GM23338 (cell line): ENCODE data around the gene LRRC27. TPM values are rescaled to one million over a fixed set of nuclear protein-coding genes. Genes with fewer than 3 reads are reported as not detected.

Experiments
- ATAC-seq: fragments of 200-7000 bp; cut with Tn5 transposase; 3 replicates; pipeline ENCODE4 v1.9.1; 2020
- DNase-seq: peaks from one replicate; pipeline ENCODE4 v3.0.0-alpha.2; 2015; ENCODE audit warnings: low spot score
- H2AFZ ChIP-seq: fragments of 200-600 bp; sonication (generic); 2 replicates; pipeline ENCODE4 v1.8.0; 2016; ENCODE audit warnings: antibody characterized with exemption, mild to moderate bottlenecking, moderate library complexity
- H3F3A ChIP-seq: fragments of 200-600 bp; sonication (generic); replicated peaks from 2 replicates; pipeline ENCODE4 v1.8.0; 2017; ENCODE audit warnings: antibody characterized with exemption, mixed run types, low read depth
- H3K27ac ChIP-seq: fragments of 200-600 bp; sonication (generic); 2 replicates; pipeline ENCODE4 v1.6.1; 2016; ENCODE audit warnings: low read depth
- H3K27me3 ChIP-seq: fragments of 200-600 bp; sonication (generic); 2 replicates; pipeline ENCODE4 v1.8.0; 2016; ENCODE audit warnings: mild to moderate bottlenecking, mixed run types, moderate library complexity; ENCODE audit not compliant: insufficient read depth
- H3K36me3 ChIP-seq: fragments of 200-600 bp; sonication (generic); 2 replicates; pipeline ENCODE4 v1.8.0; 2016; ENCODE audit warnings: mild to moderate bottlenecking; ENCODE audit not compliant: insufficient read depth
- H3K4me1 ChIP-seq: fragments of 200-600 bp; sonication (generic); 2 replicates; pipeline ENCODE4 v1.8.0; 2016; ENCODE audit warnings: mild to moderate bottlenecking, moderate library complexity; ENCODE audit not compliant: insufficient read depth
- H3K4me2 ChIP-seq: fragments of 200-600 bp; sonication (generic); 2 replicates; pipeline ENCODE4 v1.7.1; 2017; ENCODE audit warnings: mixed run types
- H3K4me3 ChIP-seq: fragments of 200-600 bp; sonication (generic); 2 replicates; pipeline ENCODE4 v1.6.1; 2016; ENCODE audit warnings: mixed run types
- H3K79me2 ChIP-seq: fragments of 200-600 bp; sonication (generic); replicated peaks from 2 replicates; pipeline ENCODE4 v1.8.0; 2017; ENCODE audit warnings: mild to moderate bottlenecking; ENCODE audit not compliant: insufficient read depth
- H3K9me2 ChIP-seq: fragments of 200-600 bp; sonication (generic); 2 replicates; pipeline ENCODE4 v1.8.0; 2017; ENCODE audit not compliant: insufficient read depth
- H4K20me1 ChIP-seq: fragments of 200-600 bp; sonication (generic); replicated peaks from 2 replicates; pipeline ENCODE4 v1.8.0; 2017; ENCODE audit warnings: mild to moderate bottlenecking; ENCODE audit not compliant: insufficient read depth
- H3K27ac Mint-ChIP-seq: 2 replicates; pipeline ENCODE4 v1.8.0; 2020; ENCODE audit warnings: inconsistent platforms, mild to moderate bottlenecking, moderate library complexity, mixed read lengths
- H3K27me3 Mint-ChIP-seq: 3 replicates; pipeline ENCODE4 v1.8.0; 2022; ENCODE audit warnings: low read depth, mild to moderate bottlenecking, moderate library complexity, mixed read lengths, inconsistent platforms; ENCODE audit not compliant: insufficient read depth, poor library complexity
- H3K36me3 Mint-ChIP-seq: 3 replicates; pipeline ENCODE4 v1.8.0; 2021; ENCODE audit warnings: low read depth, mild to moderate bottlenecking, inconsistent platforms, moderate library complexity, mixed read lengths
- H3K4me1 Mint-ChIP-seq: 3 replicates; pipeline ENCODE4 v1.8.0; 2020; ENCODE audit warnings: mild to moderate bottlenecking, inconsistent platforms, mixed read lengths
- H3K4me3 Mint-ChIP-seq: 3 replicates; pipeline ENCODE4 v1.8.0; 2021; ENCODE audit warnings: moderate library complexity, mild to moderate bottlenecking, inconsistent platforms, mixed read lengths
- H3K9me3 Mint-ChIP-seq: 3 replicates; pipeline ENCODE4 v1.8.0; 2020; ENCODE audit warnings: moderate library complexity, mild to moderate bottlenecking, inconsistent platforms, mixed read lengths
- CREB1 ChIP-seq: fragments of 250-450 bp; sonication (Bioruptor Pico); IDR thresholded peaks from 2 replicates; pipeline ENCODE4 v1.5.0; 2020; ENCODE audit warnings: low read depth, mild to moderate bottlenecking, moderate library complexity
- EZH2 ChIP-seq: fragments of 200-600 bp; sonication (generic); IDR thresholded peaks from one replicate; pipeline ENCODE4 v1.8.0; 2017; ENCODE audit warnings: antibody characterized with exemption, mild to moderate bottlenecking, low read depth; ENCODE audit not compliant: unreplicated experiment
- EZH2phosphoT487 ChIP-seq: fragments of 200-600 bp; sonication (generic); IDR thresholded peaks from one replicate; pipeline ENCODE4 v1.8.1; 2018; ENCODE audit warnings: antibody characterized with exemption; ENCODE audit not compliant: unreplicated experiment
- JUNB ChIP-seq: IDR thresholded peaks from one replicate; pipeline ENCODE4 v1.6.1; 2016; ENCODE audit warnings: antibody characterized with exemption; ENCODE audit not compliant: unreplicated experiment
- NANOG ChIP-seq: IDR thresholded peaks from 2 replicates; pipeline ENCODE4 v1.6.1; 2016; ENCODE audit warnings: antibody characterized with exemption, borderline replicate concordance
- POLR2AphosphoS5 ChIP-seq: IDR thresholded peaks from 2 replicates; pipeline ENCODE4 v1.6.1; 2016; ENCODE audit warnings: antibody characterized with exemption, low read depth
- STAT1 ChIP-seq: IDR thresholded peaks from one replicate; pipeline ENCODE4 v1.6.1; 2016; ENCODE audit warnings: antibody characterized with exemption; ENCODE audit not compliant: unreplicated experiment
- ZNF114 ChIP-seq: fragments of 250-450 bp; sonication (Bioruptor Pico); IDR thresholded peaks from 2 replicates; pipeline ENCODE4 v1.5.0; 2020; ENCODE audit warnings: mild to moderate bottlenecking, moderate library complexity
- ZNF331 ChIP-seq: fragments of 250-450 bp; sonication (Bioruptor Pico); IDR thresholded peaks from 2 replicates; pipeline ENCODE4 v1.5.0; 2020; ENCODE audit warnings: low read depth, mild to moderate bottlenecking, moderate library complexity
- polyA plus RNA-seq: library from polyadenylated mRNA; unstranded; fragments of >200 nt; fragmentation: Nextera tagmentation; extraction: Ambion mirVana; gene quantifications from 2 replicates; pipeline ENCODE4 v1.2.1, GENCODE V29; 2016
- total RNA-seq: library from RNA; depleted of rRNA; stranded (reverse); fragments of >200 nt; shearing (Covaris generic); gene quantifications from 2 replicates; pipeline ENCODE4 v1.2.3, GENCODE V29; 2014
- TF ChIP-seq, protein P1 (sequence below): IDR thresholded peaks from one replicate; pipeline ENCODE4 v1.6.1; 2018; ENCODE audit warnings: antibody characterized with exemption; ENCODE audit not compliant: unreplicated experiment
- TF ChIP-seq, protein P2 (sequence below): IDR thresholded peaks from 2 replicates; pipeline ENCODE4 v1.6.1; 2016; ENCODE audit warnings: antibody characterized with exemption
- TF ChIP-seq, protein P3 (sequence below), 2 experiments: fragments of 200-600 bp in 1 of 2; sonication (generic) in 1 of 2; conservative IDR thresholded peaks; 2 replicates each; pipeline versions ENCODE4 v1.5.1 to v1.6.1; 2016 to 2017; ENCODE audit warnings: antibody characterized with exemption in 2 of 2, low read depth in 2 of 2, mild to moderate bottlenecking in 2 of 2, moderate library complexity in 1 of 2
- TF ChIP-seq, protein P4 (sequence below): fragments of 250-450 bp; sonication (Bioruptor Pico); IDR thresholded peaks from 2 replicates; pipeline ENCODE4 v1.5.0; 2020; ENCODE audit warnings: mild to moderate bottlenecking, moderate library complexity

LRRC27 gene
- total and polyA plus RNA-seq, 2 experiments from 2014 or later: 2.9 to 3.5 TPM

DNA sequence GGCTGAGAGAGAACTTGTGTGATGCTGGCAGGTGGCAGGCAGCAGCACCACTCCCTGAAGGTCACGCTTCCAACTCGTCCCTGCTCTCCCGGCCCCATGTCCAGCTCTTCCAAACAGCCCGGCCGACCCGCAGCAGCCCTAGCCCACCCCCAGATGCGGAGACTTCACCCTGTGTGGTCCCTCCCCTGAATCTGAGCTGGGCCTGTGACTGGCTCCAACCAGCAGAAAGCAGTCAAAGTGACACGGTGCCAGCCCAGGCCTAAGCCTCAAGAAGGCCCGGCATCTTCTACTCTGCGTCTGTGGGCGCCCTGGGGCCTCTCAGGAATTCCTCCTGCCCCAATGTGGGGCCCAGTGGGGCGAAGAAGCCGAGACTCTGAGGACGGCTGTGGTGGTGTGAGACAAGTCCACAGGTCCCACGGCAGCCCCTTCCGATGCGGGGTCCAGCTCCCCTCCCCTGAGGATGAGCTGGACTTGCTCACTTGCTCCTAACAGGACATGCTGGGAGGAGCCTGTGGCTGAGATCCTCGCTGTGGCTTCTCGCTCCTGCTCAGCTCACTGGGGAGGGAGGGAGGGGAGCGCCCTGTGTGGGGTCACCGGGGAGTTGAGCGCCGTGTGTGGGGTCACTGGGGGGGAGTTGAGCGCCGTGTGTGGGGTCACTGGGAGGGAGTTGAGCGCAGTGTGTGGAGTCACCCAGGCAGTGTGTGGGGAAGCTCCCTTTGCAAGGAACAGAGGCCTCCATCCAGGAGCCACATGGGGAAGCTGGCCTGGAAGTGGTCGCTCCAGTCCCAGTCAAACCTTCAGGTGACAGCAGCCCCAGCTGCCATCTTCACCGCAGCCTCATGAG, 33.7 kb upstream of the LRRC27 start:
- Histone ChIP-seq H3K4me1 (no peaks in the 10 kb centered on the region), H3K27ac (no peak overlapping the region), H3K27me3 (no peaks in the 10 kb centered on the region), H3K36me3 (no peaks in the 10 kb centered on the region), H4K20me1 (no peaks in the 10 kb centered on the region), H2AFZ (no peak overlapping the region), H3K79me2 (no peaks in the 10 kb centered on the region), H3K9me2 (no peaks in the 10 kb centered on the region), H3F3A (no peaks in the 10 kb centered on the region), H3K4me2 (no peak overlapping the region), H3K4me3 (no peak overlapping the region)
- no peak for TF ChIP-seq EZH2
- no peak for TF ChIP-seq ZNF114 (CRISPR knock-in tag)
- TF ChIP-seq, protein P1, sequence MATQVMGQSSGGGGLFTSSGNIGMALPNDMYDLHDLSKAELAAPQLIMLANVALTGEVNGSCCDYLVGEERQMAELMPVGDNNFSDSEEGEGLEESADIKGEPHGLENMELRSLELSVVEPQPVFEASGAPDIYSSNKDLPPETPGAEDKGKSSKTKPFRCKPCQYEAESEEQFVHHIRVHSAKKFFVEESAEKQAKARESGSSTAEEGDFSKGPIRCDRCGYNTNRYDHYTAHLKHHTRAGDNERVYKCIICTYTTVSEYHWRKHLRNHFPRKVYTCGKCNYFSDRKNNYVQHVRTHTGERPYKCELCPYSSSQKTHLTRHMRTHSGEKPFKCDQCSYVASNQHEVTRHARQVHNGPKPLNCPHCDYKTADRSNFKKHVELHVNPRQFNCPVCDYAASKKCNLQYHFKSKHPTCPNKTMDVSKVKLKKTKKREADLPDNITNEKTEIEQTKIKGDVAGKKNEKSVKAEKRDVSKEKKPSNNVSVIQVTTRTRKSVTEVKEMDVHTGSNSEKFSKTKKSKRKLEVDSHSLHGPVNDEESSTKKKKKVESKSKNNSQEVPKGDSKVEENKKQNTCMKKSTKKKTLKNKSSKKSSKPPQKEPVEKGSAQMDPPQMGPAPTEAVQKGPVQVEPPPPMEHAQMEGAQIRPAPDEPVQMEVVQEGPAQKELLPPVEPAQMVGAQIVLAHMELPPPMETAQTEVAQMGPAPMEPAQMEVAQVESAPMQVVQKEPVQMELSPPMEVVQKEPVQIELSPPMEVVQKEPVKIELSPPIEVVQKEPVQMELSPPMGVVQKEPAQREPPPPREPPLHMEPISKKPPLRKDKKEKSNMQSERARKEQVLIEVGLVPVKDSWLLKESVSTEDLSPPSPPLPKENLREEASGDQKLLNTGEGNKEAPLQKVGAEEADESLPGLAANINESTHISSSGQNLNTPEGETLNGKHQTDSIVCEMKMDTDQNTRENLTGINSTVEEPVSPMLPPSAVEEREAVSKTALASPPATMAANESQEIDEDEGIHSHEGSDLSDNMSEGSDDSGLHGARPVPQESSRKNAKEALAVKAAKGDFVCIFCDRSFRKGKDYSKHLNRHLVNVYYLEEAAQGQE: no peak
- no peak for TF ChIP-seq EZH2phosphoT487
- no peak for TF ChIP-seq JUNB
- TF ChIP-seq, protein P2, sequence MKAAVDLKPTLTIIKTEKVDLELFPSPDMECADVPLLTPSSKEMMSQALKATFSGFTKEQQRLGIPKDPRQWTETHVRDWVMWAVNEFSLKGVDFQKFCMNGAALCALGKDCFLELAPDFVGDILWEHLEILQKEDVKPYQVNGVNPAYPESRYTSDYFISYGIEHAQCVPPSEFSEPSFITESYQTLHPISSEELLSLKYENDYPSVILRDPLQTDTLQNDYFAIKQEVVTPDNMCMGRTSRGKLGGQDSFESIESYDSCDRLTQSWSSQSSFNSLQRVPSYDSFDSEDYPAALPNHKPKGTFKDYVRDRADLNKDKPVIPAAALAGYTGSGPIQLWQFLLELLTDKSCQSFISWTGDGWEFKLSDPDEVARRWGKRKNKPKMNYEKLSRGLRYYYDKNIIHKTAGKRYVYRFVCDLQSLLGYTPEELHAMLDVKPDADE: no peak
- no peak for TF ChIP-seq NANOG
- TF ChIP-seq, protein P3, sequence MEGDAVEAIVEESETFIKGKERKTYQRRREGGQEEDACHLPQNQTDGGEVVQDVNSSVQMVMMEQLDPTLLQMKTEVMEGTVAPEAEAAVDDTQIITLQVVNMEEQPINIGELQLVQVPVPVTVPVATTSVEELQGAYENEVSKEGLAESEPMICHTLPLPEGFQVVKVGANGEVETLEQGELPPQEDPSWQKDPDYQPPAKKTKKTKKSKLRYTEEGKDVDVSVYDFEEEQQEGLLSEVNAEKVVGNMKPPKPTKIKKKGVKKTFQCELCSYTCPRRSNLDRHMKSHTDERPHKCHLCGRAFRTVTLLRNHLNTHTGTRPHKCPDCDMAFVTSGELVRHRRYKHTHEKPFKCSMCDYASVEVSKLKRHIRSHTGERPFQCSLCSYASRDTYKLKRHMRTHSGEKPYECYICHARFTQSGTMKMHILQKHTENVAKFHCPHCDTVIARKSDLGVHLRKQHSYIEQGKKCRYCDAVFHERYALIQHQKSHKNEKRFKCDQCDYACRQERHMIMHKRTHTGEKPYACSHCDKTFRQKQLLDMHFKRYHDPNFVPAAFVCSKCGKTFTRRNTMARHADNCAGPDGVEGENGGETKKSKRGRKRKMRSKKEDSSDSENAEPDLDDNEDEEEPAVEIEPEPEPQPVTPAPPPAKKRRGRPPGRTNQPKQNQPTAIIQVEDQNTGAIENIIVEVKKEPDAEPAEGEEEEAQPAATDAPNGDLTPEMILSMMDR (conservative IDR thresholded peaks at IDR 0.05; ENCODE audit: low read depth in 2 of 2): no peak
- TF ChIP-seq ZNF331 (CRISPR knock-in tag): no peak
- TF ChIP-seq, protein P4, sequence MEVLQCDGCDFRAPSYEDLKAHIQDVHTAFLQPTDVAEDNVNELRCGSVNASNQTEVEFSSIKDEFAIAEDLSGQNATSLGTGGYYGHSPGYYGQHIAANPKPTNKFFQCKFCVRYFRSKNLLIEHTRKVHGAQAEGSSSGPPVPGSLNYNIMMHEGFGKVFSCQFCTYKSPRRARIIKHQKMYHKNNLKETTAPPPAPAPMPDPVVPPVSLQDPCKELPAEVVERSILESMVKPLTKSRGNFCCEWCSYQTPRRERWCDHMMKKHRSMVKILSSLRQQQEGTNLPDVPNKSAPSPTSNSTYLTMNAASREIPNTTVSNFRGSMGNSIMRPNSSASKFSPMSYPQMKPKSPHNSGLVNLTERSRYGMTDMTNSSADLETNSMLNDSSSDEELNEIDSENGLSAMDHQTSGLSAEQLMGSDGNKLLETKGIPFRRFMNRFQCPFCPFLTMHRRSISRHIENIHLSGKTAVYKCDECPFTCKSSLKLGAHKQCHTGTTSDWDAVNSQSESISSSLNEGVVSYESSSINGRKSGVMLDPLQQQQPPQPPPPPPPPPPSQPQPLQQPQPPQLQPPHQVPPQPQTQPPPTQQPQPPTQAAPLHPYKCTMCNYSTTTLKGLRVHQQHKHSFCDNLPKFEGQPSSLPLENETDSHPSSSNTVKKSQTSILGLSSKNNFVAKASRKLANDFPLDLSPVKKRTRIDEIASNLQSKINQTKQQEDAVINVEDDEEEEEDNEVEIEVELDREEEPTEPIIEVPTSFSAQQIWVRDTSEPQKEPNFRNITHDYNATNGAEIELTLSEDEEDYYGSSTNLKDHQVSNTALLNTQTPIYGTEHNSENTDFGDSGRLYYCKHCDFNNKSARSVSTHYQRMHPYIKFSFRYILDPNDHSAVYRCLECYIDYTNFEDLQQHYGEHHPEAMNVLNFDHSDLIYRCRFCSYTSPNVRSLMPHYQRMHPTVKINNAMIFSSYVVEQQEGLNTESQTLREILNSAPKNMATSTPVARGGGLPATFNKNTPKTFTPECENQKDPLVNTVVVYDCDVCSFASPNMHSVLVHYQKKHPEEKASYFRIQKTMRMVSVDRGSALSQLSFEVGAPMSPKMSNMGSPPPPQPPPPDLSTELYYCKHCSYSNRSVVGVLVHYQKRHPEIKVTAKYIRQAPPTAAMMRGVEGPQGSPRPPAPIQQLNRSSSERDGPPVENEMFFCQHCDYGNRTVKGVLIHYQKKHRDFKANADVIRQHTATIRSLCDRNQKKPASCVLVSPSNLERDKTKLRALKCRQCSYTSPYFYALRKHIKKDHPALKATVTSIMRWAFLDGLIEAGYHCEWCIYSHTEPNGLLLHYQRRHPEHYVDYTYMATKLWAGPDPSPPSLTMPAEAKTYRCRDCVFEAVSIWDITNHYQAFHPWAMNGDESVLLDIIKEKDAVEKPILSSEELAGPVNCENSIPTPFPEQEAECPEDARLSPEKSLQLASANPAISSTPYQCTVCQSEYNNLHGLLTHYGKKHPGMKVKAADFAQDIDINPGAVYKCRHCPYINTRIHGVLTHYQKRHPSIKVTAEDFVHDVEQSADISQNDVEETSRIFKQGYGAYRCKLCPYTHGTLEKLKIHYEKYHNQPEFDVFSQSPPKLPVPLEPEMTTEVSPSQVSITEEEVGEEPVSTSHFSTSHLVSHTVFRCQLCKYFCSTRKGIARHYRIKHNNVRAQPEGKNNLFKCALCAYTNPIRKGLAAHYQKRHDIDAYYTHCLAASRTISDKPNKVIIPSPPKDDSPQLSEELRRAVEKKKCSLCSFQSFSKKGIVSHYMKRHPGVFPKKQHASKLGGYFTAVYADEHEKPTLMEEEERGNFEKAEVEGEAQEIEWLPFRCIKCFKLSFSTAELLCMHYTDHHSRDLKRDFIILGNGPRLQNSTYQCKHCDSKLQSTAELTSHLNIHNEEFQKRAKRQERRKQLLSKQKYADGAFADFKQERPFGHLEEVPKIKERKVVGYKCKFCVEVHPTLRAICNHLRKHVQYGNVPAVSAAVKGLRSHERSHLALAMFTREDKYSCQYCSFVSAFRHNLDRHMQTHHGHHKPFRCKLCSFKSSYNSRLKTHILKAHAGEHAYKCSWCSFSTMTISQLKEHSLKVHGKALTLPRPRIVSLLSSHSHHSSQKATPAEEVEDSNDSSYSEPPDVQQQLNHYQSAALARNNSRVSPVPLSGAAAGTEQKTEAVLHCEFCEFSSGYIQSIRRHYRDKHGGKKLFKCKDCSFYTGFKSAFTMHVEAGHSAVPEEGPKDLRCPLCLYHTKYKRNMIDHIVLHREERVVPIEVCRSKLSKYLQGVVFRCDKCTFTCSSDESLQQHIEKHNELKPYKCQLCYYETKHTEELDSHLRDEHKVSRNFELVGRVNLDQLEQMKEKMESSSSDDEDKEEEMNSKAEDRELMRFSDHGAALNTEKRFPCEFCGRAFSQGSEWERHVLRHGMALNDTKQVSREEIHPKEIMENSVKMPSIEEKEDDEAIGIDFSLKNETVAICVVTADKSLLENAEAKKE (CRISPR knock-in tag): no peak
- TF ChIP-seq POLR2AphosphoS5: no peak
- TF ChIP-seq STAT1: no peak
- TF ChIP-seq CREB1 (CRISPR knock-in tag): no peak
- no peak overlapping the region for H3K4me3 Mint-ChIP-seq
- no peaks in the 10 kb centered on the region; the same call in 2 of the 3 replicates for H3K9me3 Mint-ChIP-seq
- peaks cover 28% of the 10 kb centered on the region for H3K27me3 Mint-ChIP-seq
- DNase-seq (no peak), ATAC-seq (peak; percentile 10)
- H3K36me3 Mint-ChIP-seq: no peaks in the 10 kb centered on the region
- peaks cover 17% of the 10 kb centered on the region for H3K4me1 Mint-ChIP-seq
- no peak overlapping the region for H3K27ac Mint-ChIP-seq
